Activated gamma-delta T cell treated with anti-CD3 and anti-CD28 coated beads, Interleukin-2, amount 50 U/mL, for 16 hours (primary cell): ENCODE results near the gene OTUB2.

ENCODE experiments used
- DNase-seq: peaks from one replicate; pipeline ENCODE4 v3.0.0-alpha.2; 2020; ENCODE audit warnings: low read depth

Gene OTUB2

GRCh38 chr14:93997082-93997481 is 29.1 kb upstream of the OTUB2 start, which contains the start of gene CCDC197:
TSS of gene CCDC197 (plus strand) at chr14:93997301. CDS start at chr14:93998132, 831 bp downstream.
- DNase-seq = no peak

- no peak for DNase-seq
Measured at GRCh38 chr14:93997916-93998870, 27.9 kb upstream of the OTUB2 start.

DNA sequence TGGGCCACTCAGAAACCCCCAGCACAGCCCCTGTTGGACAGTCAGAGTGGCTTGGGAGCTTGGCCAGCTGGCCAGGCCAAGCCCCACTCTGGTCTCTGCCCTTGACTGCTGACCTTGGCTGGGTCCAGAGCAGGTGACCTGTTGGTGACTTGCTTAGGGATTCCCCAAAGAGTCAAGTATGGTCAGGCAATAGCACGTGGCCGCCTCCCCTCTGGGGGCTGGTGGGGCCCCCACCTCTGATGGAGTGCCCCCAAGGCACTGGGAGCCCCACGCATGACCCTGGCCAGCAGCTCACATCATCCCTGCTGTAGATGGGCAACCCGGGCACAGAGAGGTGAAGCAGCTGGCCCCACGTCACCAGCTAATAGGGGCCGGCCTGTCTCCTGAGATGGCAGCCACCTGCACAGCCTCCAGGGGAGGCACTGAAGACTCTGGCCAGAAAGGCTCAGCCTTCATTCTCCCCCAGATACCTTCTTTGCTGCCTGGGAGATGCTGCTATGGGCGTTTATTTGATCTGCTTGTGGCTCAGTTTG is 27.2 kb upstream of the OTUB2 start:
- no peak for DNase-seq

DNA sequence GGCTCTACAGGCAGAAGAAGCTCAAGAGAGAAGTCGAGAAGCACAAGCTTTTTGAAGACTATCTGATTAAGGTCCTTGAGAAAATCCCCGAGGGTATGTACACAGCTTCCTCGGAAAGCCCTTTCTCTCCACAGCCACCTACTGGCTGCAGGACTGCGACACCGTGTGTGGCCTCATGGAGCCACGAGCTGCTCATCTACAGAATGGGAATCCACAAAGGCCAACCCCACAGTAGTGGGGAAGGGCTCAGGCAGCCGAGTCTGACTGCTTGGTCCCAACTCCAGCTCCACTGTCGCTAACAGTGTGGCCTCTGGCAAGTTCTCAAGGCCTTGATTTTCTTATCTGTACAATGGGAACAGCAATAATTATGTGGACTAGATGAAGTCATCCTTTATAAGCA is 26.6 kb upstream of the OTUB2 start:
- DNase-seq = no peak

DNA sequence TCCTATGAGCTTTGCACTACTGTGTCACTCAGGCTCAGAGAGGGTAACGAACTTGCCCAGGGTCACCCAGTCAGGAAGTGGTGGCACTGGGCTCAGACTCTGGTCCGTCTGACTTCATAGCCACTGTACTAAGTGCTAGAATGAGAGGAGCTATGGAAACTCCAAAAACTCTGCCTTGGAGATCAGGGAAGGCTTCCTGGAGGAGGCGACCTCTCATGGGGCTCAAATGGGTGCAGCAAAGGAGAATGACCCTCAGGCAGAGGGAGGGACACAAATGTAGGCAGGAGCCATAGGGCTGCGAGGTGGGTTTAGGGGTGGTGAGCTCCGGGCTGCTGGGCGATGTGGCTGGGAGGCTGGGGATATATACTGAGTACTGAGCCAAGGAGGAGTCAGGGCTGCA is 25.9 kb upstream of the OTUB2 start:
- no peak for DNase-seq

DNA sequence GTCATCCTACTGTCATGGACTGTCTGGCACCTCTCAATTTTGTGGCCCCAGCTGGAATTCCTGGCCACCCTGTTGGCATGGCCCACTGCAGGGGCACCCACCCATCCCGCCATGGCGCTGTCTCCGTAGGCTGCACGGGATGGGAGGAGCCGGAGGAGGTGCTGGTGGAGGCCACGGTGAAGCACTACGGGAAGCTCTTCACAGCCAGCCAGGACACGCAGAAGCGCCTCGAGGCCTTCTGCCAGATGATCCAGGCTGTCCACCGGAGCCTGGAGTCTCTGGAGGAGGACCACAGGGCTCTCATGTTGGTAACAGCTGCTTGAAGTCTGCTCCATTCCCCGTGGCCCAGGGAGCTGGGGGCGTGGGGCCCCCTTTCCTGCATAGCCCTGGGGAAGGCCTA is 25.1 kb upstream of the OTUB2 start:
- no peak for DNase-seq

DNA sequence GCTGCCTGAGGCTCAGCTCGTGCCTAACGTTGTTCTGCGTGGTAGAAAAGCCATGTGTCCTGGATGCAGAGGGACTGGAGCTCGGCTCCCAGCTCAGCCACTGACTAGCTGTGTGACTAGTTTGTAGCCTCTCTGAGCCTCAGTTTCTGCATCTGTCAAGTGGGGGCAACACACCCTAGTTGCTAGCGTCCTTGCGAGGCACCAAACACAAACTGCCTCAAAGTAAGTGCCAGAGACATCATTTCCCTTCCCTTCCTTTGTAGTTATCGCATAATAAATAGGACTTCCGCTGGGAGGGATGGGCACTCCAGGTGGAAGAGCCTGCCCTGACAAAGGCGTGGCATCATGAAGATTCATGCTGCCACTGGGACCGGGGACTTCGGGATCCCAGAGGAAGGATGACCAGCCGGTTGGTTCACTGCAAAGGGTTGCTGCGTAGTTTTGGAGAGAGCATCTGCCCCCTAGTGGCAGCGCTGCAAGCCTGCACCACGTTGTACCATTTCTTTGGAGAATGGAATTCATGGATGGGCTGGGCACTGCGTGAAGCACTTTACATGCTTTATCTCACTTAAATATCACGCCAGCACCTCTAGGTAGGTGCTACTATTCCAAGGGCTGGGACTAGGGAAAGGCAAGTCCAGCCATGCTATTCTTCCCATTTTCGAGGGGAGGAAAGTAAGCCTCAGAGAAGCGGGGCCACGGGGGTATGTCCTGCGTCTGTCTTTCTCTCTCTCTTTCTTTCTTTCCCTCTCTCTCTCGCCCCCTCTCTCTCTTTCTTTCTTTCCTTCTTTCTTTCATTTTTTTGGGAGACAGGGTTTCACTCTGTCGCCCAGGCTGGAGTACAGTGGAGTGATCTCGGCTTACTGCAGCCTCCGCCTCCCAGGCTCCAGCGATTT is 24.4 kb upstream of the OTUB2 start:
- DNase-seq = peak; percentile 48

GRCh38 chr14:94003397-94003796 is 22.7 kb upstream of the OTUB2 start:
- DNase-seq = no peak

DNA sequence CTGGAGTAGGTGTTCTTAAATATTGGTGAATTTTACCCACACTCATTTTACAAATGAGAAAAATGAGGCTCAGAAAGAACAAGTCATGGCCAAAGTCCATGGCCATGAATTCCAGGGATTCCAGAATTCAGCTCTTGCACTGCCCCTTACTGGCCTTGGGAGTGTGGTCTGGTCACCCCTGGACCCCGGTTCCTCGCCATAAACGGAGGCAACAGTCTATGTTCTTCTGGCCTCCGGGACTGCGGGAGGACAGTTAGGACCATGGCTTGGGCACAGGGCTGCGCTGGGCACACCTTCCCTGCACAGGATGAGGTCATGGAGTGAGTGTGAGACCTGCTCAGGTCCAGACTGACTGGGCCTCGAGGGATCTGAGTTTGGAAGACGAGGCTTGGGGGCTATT is 22.1 kb upstream of the OTUB2 start:
- DNase-seq = no peak

DNA sequence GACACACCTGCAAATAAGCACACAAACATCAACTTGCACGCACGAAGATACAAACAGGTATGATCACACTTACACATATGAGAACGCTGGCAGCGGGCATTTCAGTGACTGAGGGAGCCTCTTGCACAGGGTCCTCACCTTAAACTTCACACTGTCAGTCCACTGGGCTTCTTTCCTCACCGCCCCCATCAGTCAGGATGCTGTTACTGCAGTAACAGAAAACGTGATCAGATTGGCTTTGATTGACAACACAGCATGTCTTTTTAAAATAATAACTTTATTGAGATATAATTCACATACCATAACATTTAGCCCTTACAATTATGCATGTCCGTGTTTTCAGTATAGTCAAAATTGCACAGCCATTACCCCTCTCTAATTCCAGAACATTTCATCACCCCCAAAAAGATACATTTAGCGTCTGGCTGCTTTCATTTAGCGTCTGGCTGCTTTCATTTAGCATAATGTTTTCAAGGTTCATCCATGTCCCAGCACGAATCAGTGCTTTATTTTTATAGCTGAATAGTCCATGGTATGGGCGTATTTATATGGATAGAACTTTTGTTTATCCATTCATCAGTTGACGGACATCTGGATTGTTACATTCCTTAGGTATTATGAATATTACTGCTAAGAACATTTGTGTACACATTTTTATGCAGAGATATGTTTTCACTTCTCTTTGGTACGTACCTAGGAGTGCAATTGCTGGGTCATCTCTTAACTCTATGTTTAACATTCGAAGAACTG is 20.6 kb upstream of the OTUB2 start:
- no peak for DNase-seq

GRCh38 chr14:94008234-94008633 is 17.9 kb upstream of the OTUB2 start:
- no peak for DNase-seq

- DNase-seq = no peak
Measured at GRCh38 chr14:94009767-94010166, 16.4 kb upstream of the OTUB2 start.

GRCh38 chr14:94010625-94011024 is 15.5 kb upstream of the OTUB2 start:
- no peak for DNase-seq

GRCh38 chr14:94011795-94012194 is 14.3 kb upstream of the OTUB2 start:
- DNase-seq = no peak

DNA sequence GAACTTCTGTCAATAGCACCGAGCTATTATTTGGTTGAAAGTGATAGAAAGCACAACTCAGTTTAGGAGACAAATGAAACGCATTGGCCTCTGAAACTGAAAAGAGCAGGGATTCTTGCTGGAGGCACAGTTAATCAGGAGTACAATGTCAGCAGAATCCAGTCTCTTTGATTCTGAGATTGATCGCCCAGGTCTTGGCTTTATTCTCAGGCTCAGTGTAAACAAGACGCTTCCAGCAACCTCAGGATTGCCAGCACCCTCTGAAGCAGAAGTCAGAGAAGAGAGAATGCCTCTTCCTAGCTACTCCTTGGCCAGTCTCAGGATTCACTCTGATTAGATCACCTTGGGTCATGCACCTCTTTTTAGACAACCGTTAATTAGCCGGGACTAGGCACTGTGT is 11.8 kb upstream of the OTUB2 start:
- DNase-seq = no peak

DNA sequence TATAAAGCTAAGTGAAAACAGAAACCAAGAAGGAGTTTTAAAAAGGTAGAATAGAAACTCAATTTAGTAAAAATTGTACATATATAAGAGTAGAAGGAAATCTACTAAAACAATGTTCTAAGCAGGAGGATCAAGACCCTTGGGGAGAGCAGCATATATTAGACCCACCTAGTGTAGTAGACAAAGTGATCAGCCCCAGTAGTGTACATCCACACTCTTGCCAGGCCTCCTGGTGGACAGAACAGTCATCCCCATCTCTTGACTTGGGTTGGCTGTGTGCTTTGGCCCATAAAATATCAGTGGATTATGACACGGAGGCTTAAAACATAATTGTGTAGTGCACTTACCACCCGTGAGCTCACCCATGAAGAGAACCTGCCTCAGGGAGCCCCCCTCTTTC is 10.9 kb upstream of the OTUB2 start:
- DNase-seq = no peak

DNA sequence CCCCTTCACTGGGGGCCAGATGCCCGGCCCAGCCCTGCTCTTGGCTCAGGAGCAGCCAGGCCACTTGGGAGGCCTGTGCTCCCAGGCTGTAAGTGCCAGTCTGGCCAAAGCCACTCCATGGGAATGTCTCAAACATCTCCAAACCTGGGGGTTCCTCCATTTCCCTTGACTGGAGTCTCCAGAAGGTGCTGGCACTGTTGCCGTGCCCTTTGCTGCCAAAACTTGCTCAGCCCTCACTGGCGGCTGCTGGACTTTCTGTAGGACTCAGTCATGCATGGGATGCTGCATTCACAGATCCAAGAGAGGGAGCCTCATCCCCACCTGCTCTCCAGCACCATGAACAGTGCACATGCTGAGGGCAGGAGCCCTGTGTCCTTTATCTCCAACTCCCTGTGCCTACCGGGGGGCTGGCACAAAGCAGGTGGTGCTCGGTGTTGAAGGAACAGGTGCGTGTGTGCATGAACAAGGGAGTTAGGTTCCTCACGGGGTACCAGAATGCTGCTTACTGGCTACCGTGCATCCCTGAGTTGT is 9.6 kb upstream of the OTUB2 start:
- no peak for DNase-seq

DNA sequence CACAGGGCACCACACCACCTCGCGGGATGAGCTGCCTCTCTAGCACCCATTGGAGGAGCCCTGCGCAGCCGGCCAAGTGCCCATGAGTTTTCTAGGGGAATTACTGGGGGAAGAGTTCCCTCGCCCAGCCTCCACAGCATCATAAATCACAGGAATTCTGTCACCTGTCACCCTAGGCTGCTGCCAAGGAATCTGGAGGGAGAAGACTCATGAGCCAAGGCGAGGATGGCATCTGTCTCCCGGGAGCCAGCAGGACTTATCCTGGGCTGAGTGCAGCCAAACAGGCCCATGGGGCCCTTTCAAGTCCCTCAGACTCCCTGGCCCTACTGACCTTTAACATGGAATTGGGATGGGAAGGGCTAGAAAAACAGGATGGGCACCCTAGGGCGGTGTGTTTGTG is 7.8 kb upstream of the OTUB2 start:
- no peak for DNase-seq

GRCh38 chr14:94019329-94019728 is 6.8 kb upstream of the OTUB2 start:
- DNase-seq = no peak

GRCh38 chr14:94020267-94020666 is 5.9 kb upstream of the OTUB2 start:
- no peak for DNase-seq

GRCh38 chr14:94021001-94021400 is 5.1 kb upstream of the OTUB2 start:
- DNase-seq = no peak
